Sigmoid colon (tissue), 7 donors: ENCODE results near the gene ABCB6. TPM values are rescaled to one million over a fixed set of nuclear protein-coding genes. Genes with fewer than 3 reads are reported as not detected.
A peak's percentile ranks its signal among the peaks of the same experiment; 100 is the strongest.

Source experiments
- DNase-seq: peaks from one replicate; pipeline ENCODE4 v3.0.0-alpha.2; 2019
- H3K27ac ChIP-seq, 4 donors: fragments of 200-600 bp; sonication (generic); one replicate each; pipeline ENCODE4 v1.5.1; 2016 to 2019; ENCODE audit warnings: mild to moderate bottlenecking in 1 of 4
- H3K27me3 ChIP-seq, 3 donors: fragments of 200-600 bp; sonication (generic); one replicate each; pipeline ENCODE4 v1.5.1; 2019; ENCODE audit warnings: mild to moderate bottlenecking in 1 of 3
- H3K36me3 ChIP-seq, 4 donors: fragments of 200-600 bp; sonication (generic); one replicate each; pipeline ENCODE4 v1.5.1; 2016 to 2019
- H3K4me1 ChIP-seq, 4 donors: fragments of 200-600 bp; sonication (generic); one replicate each; pipeline ENCODE4 v1.5.1; 2017 to 2019
- H3K4me3 ChIP-seq, 4 donors: fragments of 200-600 bp; sonication (generic); one replicate each; pipeline ENCODE4 v1.5.1; 2017 to 2019; ENCODE audit warnings: mild to moderate bottlenecking in 2 of 4, moderate library complexity in 1 of 4
- H3K9me3 ChIP-seq, 4 donors: fragments of 200-600 bp in 3 of 4; sonication (generic) in 3 of 4; one replicate each; pipeline versions ENCODE4 v1.5.1 to v1.6.1; 2013 to 2019
- CTCF ChIP-seq, 4 experiments: fragments of 450-650 bp in 3 of 4; fragments of 200-600 bp in 1 of 4; IDR thresholded peaks; one replicate each; pipeline ENCODE4 v1.5.1; 2016 to 2019; ENCODE audit warnings: antibody characterized with exemption in 4 of 4, mild to moderate bottlenecking in 3 of 4, moderate library complexity in 2 of 4
- EP300 ChIP-seq, 4 donors: sonication (generic); formaldehyde crosslinking; IDR thresholded peaks; one replicate each; pipeline ENCODE4 v1.6.1; 2017; ENCODE audit warnings: antibody characterized with exemption in 4 of 4
- POLR2A ChIP-seq, 2 donors: fragments of 450-650 bp; IDR thresholded peaks; one replicate each; pipeline ENCODE4 v1.6.1; 2016; ENCODE audit warnings: antibody characterized with exemption in 2 of 2, mild to moderate bottlenecking in 2 of 2, moderate library complexity in 2 of 2
- POLR2AphosphoS5 ChIP-seq, 4 donors: sonication (generic); formaldehyde crosslinking; IDR thresholded peaks; one replicate each; pipeline ENCODE4 v1.6.1; 2017; ENCODE audit warnings: antibody characterized with exemption in 4 of 4
- WGBS, 2 donors: extraction: QIAGEN DNeasy Blood & Tissue Kit; methylation state at CpG; one replicate each; pipeline ENCODE4 v1.1.7; 2013; 5-methylcytosine and 5-hydroxymethylcytosine counted together
- intact Hi-C: fragments of 100-400 bp; cut with DNase I; formaldehyde crosslinking; loops from one replicate; pipeline ENCODE4 v1.15.1; 2023
- polyA plus RNA-seq, 3 donors: library from polyadenylated mRNA; stranded (reverse); fragments of 200-250 nt; gene quantifications; one replicate each; pipeline ENCODE4 v1.2.3, GENCODE V29; 2013
- total RNA-seq, 4 donors: library from RNA; depleted of rRNA; stranded (reverse); fragments of >200 nt; gene quantifications; one replicate each; pipeline ENCODE4 v1.1.0, GENCODE V29; 2016
- donor health status: healthy with polysubstance abuse.
- donor health status: Bipolar disorder and iron deficiency.
- donor health status: healthy.

The ABCB6 gene
- total and polyA plus RNA-seq, 7 donors: 4.8 to 39.3 (median 16.1) TPM; not detected in 1

- Histone ChIP-seq H3K9me3 (no peaks in the 10 kb centered on the region), H3K27me3 (no peaks in the 10 kb centered on the region), H3K4me3 (no peak overlapping the region), H3K27ac (peak overlapping the region in 2 of 4 donors; percentile 96 to 97), H3K4me1 (peaks cover 0 to 37% (median 32%) of the 10 kb centered on the region in 4 donors), H3K36me3 (peaks cover 17 to 46% (median 44%) of the 10 kb centered on the region in 4 donors)
- intact Hi-C loops: loop anchor here (5.0 kb wide), 2 partner anchors 36 to 61 kb away; partner anchors contain the start of genes DNAJB2, TUBA4A and TUBA4B
- TF ChIP-seq POLR2AphosphoS5 (IDR thresholded peaks at IDR 0.05): no peak
- no peak for TF ChIP-seq CTCF (IDR thresholded peaks at IDR 0.05)
- no peak for TF ChIP-seq EP300 (IDR thresholded peaks at IDR 0.05)
- TF ChIP-seq POLR2A (IDR thresholded peaks at IDR 0.05): no peak
- 93 to 95% methylated on average over 27 of the region's 27 CpGs for WGBS, 2 donors
- no peak for DNase-seq
Measured at GRCh38 chr2:219215871-219216534, 2.8 kb downstream of the ABCB6 start.

GRCh38 chr2:219214786-219215185 is 4.0 kb downstream of the ABCB6 start:
- TF ChIP-seq POLR2AphosphoS5 (IDR thresholded peaks at IDR 0.05) (no peak), CTCF (IDR thresholded peaks at IDR 0.05) (no peak)
- H3K27ac ChIP-seq: no peak overlapping the region
- no peak overlapping the region for H3K4me3 ChIP-seq
- peaks cover 9 to 43% (median 39%) of the 10 kb centered on the region in 4 donors for H3K36me3 ChIP-seq
- peaks cover 0 to 32% (median 28%) of the 10 kb centered on the region in 4 donors for H3K4me1 ChIP-seq
- 94 to 95% methylated on average over 6 of the region's 6 CpGs for WGBS, 2 donors
- peak; percentile 44 for DNase-seq
- no peaks in the 10 kb centered on the region for H3K27me3 ChIP-seq
- intact Hi-C loops: loop anchor here (5.0 kb wide), 2 partner anchors 38 to 63 kb away; partner anchors contain the start of genes DNAJB2, TUBA4A and TUBA4B
- H3K9me3 ChIP-seq: no peaks in the 10 kb centered on the region

- Histone ChIP-seq H3K9me3 (no peaks in the 10 kb centered on the region), H3K27me3 (no peaks in the 10 kb centered on the region), H3K27ac (no peak overlapping the region), H3K36me3 (peaks cover 9 to 48% (median 41%) of the 10 kb centered on the region in 4 donors), H3K4me1 (peaks cover 0 to 26% (median 21%) of the 10 kb centered on the region in 4 donors), H3K4me3 (no peak overlapping the region)
- WGBS, 2 donors: 97 to 98% methylated on average over 15 of the region's 15 CpGs
- TF ChIP-seq CTCF (IDR thresholded peaks at IDR 0.05) (no peak), EP300 (IDR thresholded peaks at IDR 0.05) (no peak), POLR2AphosphoS5 (IDR thresholded peaks at IDR 0.05) (no peak), POLR2A (IDR thresholded peaks at IDR 0.05) (no peak)
- DNase-seq: peak; percentile 46
- intact Hi-C loops: no loop called here
Measured at GRCh38 chr2:219214141-219214540, 4.6 kb downstream of the ABCB6 start.

- TF ChIP-seq POLR2A (IDR thresholded peaks at IDR 0.05) (no peak), EP300 (IDR thresholded peaks at IDR 0.05) (no peak), POLR2AphosphoS5 (IDR thresholded peaks at IDR 0.05) (no peak), CTCF (IDR thresholded peaks at IDR 0.05) (no peak)
- Histone ChIP-seq H3K27ac (no peak overlapping the region), H3K4me1 (peaks cover 0 to 24% (median 17%) of the 10 kb centered on the region in 4 donors), H3K27me3 (no peaks in the 10 kb centered on the region), H3K36me3 (peaks cover 9 to 54% (median 44%) of the 10 kb centered on the region in 4 donors), H3K9me3 (no peaks in the 10 kb centered on the region), H3K4me3 (no peak overlapping the region)
- intact Hi-C loops: no loop called here
- peak; percentile 50 for DNase-seq
- WGBS, 2 donors: 97% methylated on average over 10 of the region's 10 CpGs
Measured at GRCh38 chr2:219213486-219214071, 5.2 kb downstream of the ABCB6 start.
